Spleen (tissue), 11 donors: ENCODE data around the gene ZFYVE16. TPM values are rescaled to one million over a fixed set of nuclear protein-coding genes. Genes with fewer than 3 reads are reported as not detected.
A peak's percentile ranks its signal among the peaks of the same experiment; 100 is the strongest.
"Not testable (repeated sequence)": the region's sequence is repeated elsewhere in the genome, so short reads cannot be mapped to it uniquely, and the experiment has no call there.

ENCODE experiments used
- DNase-seq: peaks from one replicate; pipeline ENCODE4 v3.0.0-alpha.2; 2020
- H3K27ac ChIP-seq, 8 donors: fragments of 200-600 bp; sonication (generic) in 7 of 8; 1 replicate in 4 of 8; 2 replicates in 4 of 8; pipeline versions ENCODE4 v1.5.0 to v1.8.0; 2016 to 2021; ENCODE audit warnings: inconsistent platforms in 4 of 8, mild to moderate bottlenecking in 4 of 8, moderate library complexity in 1 of 8
- H3K27me3 ChIP-seq, 7 donors: fragments of 200-600 bp; sonication (generic) in 6 of 7; replicated peaks in 1 of 7; 1 replicate in 4 of 7; 2 replicates in 3 of 7; pipeline versions ENCODE4 v1.5.0 to v1.8.0; 2016 to 2021; ENCODE audit warnings: inconsistent platforms in 3 of 7, mild to moderate bottlenecking in 1 of 7
- H3K36me3 ChIP-seq, 6 donors: fragments of 200-600 bp; sonication (generic) in 5 of 6; 1 replicate in 4 of 6; 2 replicates in 2 of 6; pipeline versions ENCODE4 v1.5.0 to v1.8.0; 2016 to 2021; ENCODE audit warnings: inconsistent platforms in 2 of 6
- H3K4me1 ChIP-seq, 6 donors: fragments of 200-600 bp; sonication (generic) in 5 of 6; 1 replicate in 3 of 6; 2 replicates in 3 of 6; pipeline versions ENCODE4 v1.5.0 to v1.8.0; 2016 to 2021; ENCODE audit warnings: inconsistent platforms in 3 of 6
- H3K4me3 ChIP-seq, 8 donors: fragments of 200-600 bp; sonication (generic) in 7 of 8; 1 replicate in 4 of 8; 2 replicates in 4 of 8; pipeline versions ENCODE4 v1.5.0 to v1.8.0; 2016 to 2021; ENCODE audit warnings: inconsistent platforms in 4 of 8, mild to moderate bottlenecking in 4 of 8, moderate library complexity in 2 of 8
- H3K9me3 ChIP-seq, 8 donors: fragments of 200-600 bp; sonication (generic) in 7 of 8; 1 replicate in 4 of 8; 2 replicates in 4 of 8; pipeline versions ENCODE4 v1.5.0 to v1.8.0; 2016 to 2021; ENCODE audit warnings: inconsistent platforms in 4 of 8
- CTCF ChIP-seq, 11 experiments: fragments of 200-600 bp in 7 of 11; fragments of 450-650 bp in 4 of 11; sonication (generic) in 4 of 11; IDR thresholded peaks in 8 of 11; conservative IDR thresholded peaks in 3 of 11; 1 replicate in 7 of 11; 2 replicates in 4 of 11; pipeline versions ENCODE4 v1.4.0 to v1.8.0; 2016 to 2021; ENCODE audit warnings: antibody characterized with exemption in 11 of 11, inconsistent platforms in 4 of 11, mild to moderate bottlenecking in 1 of 11
- POLR2A ChIP-seq, 3 donors: fragments of 450-650 bp; IDR thresholded peaks; one replicate each; pipeline ENCODE4 v1.5.1; 2017; ENCODE audit warnings: antibody characterized with exemption in 3 of 3, mild to moderate bottlenecking in 1 of 3
- POLR2AphosphoS5 ChIP-seq, 3 donors: sonication (generic); formaldehyde crosslinking; IDR thresholded peaks; one replicate each; pipeline ENCODE4 v1.5.1; 2017; ENCODE audit warnings: antibody characterized with exemption in 3 of 3
- WGBS, 5 donors: extraction: QIAGEN DNeasy Blood & Tissue Kit in 3 of 5; methylation state at CpG; one replicate each; pipeline versions ENCODE4 v1.1.5 to v1.1.7; 2013 to 2018; 5-methylcytosine and 5-hydroxymethylcytosine counted together
- intact Hi-C: fragments of 100-400 bp; cut with DNase I; formaldehyde crosslinking; loops from one replicate; pipeline ENCODE4 v1.15.0; 2023; ENCODE audit warnings: low total_unique reads
- polyA plus RNA-seq, 3 donors: library from polyadenylated mRNA; stranded (reverse); fragments of 200-250 nt; gene quantifications; one replicate each; pipeline ENCODE4 v1.2.1, GENCODE V29; 2013
- total RNA-seq, 7 donors: library from RNA; depleted of rRNA in 3 of 7; stranded (reverse); fragments of >200 nt in 3 of 7; fragmentation: NEBNext Ultra II Directional in 4 of 7; extraction: Animal tissue kit (Norgen Biotek cat#: 25700) in 4 of 7; gene quantifications; one replicate each; pipeline versions ENCODE4 v1.1.0 to v1.2.1, GENCODE V29; 2016 to 2021
- donor health status: healthy with polysubstance abuse.
- donor health status: DM: no; HTN: no; CAD: no; lungs with moderate emphysema.
- donor health status: DM: no; HTN: no; CAD: no.
- donor health status: Bipolar disorder and iron deficiency.
- donor health status: healthy.
- donor health status: DM: no; HTN: no; CAD: no.
- donor health status: DM: yes; HTN: yes; CAD: no.

The ZFYVE16 gene
- total and polyA plus RNA-seq, 10 donors: 8.5 to 67.8 (median 51.7) TPM

DNA sequence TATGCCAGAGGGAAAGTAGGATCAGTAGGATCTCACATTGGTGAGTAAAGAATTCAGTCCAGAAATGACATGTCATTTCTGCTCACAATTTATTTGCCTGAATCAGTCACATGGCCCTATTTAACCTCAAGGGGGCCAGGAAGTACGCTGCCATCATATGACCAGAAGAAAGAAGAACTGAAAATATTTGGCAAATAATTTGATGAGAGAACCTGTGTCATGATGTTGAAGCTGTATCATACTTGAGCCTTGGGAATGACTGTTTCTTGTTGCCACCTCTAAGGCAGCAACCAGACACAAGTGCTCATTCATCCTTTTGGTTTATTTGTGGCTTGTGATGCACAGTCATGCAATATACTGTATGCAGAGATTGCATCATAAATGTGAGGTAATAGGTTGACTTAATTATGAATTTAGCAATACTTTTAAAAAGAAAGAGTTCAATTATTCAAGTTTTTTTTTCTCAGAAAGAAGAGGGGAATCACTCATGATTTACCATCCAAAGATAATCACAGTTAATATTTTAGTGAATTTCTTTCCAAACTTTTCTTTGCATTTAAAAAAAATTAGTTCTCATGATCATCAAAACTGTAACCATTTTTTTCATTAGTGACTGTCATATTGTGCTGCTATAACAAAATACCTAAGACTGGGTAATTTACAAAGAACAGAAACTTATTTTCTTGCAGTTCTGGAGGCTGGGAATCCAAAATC, 8.2 kb upstream of the ZFYVE16 start:
- 21 to 55% (median 44%) methylated on average over 1 of the region's 1 CpG for WGBS, 5 donors
- no peak for DNase-seq
- H3K9me3 ChIP-seq: no peaks in the 10 kb centered on the region
- H3K27ac ChIP-seq: peak overlapping the region in 7 of 8 donors; percentile 45 to 76 (median 50)
- H3K36me3 ChIP-seq: no peaks in the 10 kb centered on the region
- intact Hi-C loops: no loop called here
- H3K27me3 ChIP-seq: peaks cover 0 to 8% (median 0%) of the 10 kb centered on the region in 7 donors
- TF ChIP-seq POLR2A (IDR thresholded peaks at IDR 0.05): no peak
- peak in 1 of 3 donors; percentile 38 for TF ChIP-seq POLR2AphosphoS5 (IDR thresholded peaks at IDR 0.05)
- TF ChIP-seq CTCF (IDR thresholded peaks at IDR 0.05 in 8 of 11, conservative IDR thresholded peaks at IDR 0.05 in 3 of 11): peak in 1 of 11 experiments; percentile 14
- H3K4me3 ChIP-seq: peak overlapping the region in 1 of 8 donors; percentile 30
- H3K4me1 ChIP-seq: peaks cover 0 to 20% (median 0%) of the 10 kb centered on the region in 6 donors

DNA sequence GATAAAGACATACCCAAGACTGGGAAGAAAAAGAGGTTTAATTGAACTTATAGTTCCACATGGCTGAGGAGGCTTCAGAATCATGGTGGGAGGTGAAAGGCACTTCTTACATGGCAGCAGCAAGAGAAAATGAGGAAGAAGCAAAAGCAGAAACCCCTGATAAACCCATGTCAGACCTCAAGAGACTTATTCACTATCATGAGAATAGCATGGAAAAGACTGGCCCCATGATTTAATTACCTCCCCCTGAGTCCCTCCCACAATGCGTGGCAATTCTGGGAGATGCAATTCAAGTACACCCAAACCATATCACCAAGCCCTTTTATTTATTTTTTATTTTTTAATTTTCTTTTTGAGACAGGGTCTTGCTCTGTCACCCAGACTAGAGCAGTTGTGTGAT, 7.5 kb upstream of the ZFYVE16 start:
- H3K36me3 ChIP-seq, H3K4me3 ChIP-seq, DNase-seq, intact Hi-C loops, H3K27me3 ChIP-seq, H3K9me3 ChIP-seq: not testable (repeated sequence)
- Histone ChIP-seq H3K27ac (peak overlapping the region in 5 of 8 donors; percentile 45 to 76 (median 50)), H3K4me1 (peaks cover 0 to 20% (median 0%) of the 10 kb centered on the region in 6 donors)
- WGBS, 5 donors: 92 to 100% (median 100%) methylated on average over 1 of the region's 1 CpG

- WGBS, 5 donors: 77 to 94% (median 84%) methylated on average over 2 of the region's 2 CpGs
- Histone ChIP-seq H3K4me1 (peaks cover under 1 to 38% (median 14%) of the 10 kb centered on the region in 6 donors), H3K9me3 (no peaks in the 10 kb centered on the region), H3K27me3 (no peaks in the 10 kb centered on the region), H3K36me3 (no peaks in the 10 kb centered on the region), H3K4me3 (no peak overlapping the region), H3K27ac (no peak overlapping the region)
- intact Hi-C loops: no loop called here
- DNase-seq: no peak
- TF ChIP-seq POLR2A (IDR thresholded peaks at IDR 0.05) (no peak), CTCF (IDR thresholded peaks at IDR 0.05 in 8 of 11, conservative IDR thresholded peaks at IDR 0.05 in 3 of 11) (no peak), POLR2AphosphoS5 (IDR thresholded peaks at IDR 0.05) (no peak)
Measured at GRCh38 chr5:80403782-80404181, 4.1 kb upstream of the ZFYVE16 start.

- TF ChIP-seq CTCF (IDR thresholded peaks at IDR 0.05 in 8 of 11, conservative IDR thresholded peaks at IDR 0.05 in 3 of 11) (no peak), POLR2AphosphoS5 (IDR thresholded peaks at IDR 0.05) (peak in 1 of 3 donors; percentile 55), POLR2A (IDR thresholded peaks at IDR 0.05) (peak in 1 of 3 donors; percentile 44)
- intact Hi-C loops: no loop called here
- DNase-seq: peak; percentile 79
- Histone ChIP-seq H3K4me1 (peaks cover 12 to 50% (median 34%) of the 10 kb centered on the region in 6 donors), H3K27ac (peak overlapping the region; percentile 72 to 99 (median 98)), H3K36me3 (peaks cover 0 to 5% (median 0%) of the 10 kb centered on the region in 6 donors), H3K4me3 (peak overlapping the region; percentile 46 to 89 (median 81)), H3K27me3 (no peaks in the 10 kb centered on the region), H3K9me3 (no peaks in the 10 kb centered on the region)
- 8 to 11% (median 9%) methylated on average over 31 of the region's 31 CpGs for WGBS, 5 donors
Measured at GRCh38 chr5:80406980-80407734, 707 bp upstream of the ZFYVE16 start.
